HepG2 (cell line): ENCODE measurements around the gene C16orf87. TPM values are rescaled to one million over a fixed set of nuclear protein-coding genes. Genes with fewer than 3 reads are reported as not detected.

Experiments used
- EZH2 ChIP-seq: conservative IDR thresholded peaks from 2 replicates; pipeline ENCODE4 v1.6.1; 2012; ENCODE audit warnings: mild to moderate bottlenecking, low read depth, low read length, moderate library complexity
- JARID2 ChIP-seq: sonication (generic); formaldehyde crosslinking; IDR thresholded peaks from 2 replicates; pipeline ENCODE4 v1.8.1; 2023; ENCODE audit warnings: missing genetic modification reagents, inconsistent platforms; ENCODE audit not compliant: insufficient replicate concordance
- MED1 ChIP-seq: sonication (generic); formaldehyde crosslinking; IDR thresholded peaks from 2 replicates; pipeline ENCODE4 v1.4.0; 2020; ENCODE audit warnings: missing genetic modification reagents
- MTF2 ChIP-seq: sonication (generic); formaldehyde crosslinking; IDR thresholded peaks from 2 replicates; pipeline ENCODE4 v1.5.0; 2020; ENCODE audit warnings: missing genetic modification reagents, borderline replicate concordance
- NFE2L1 ChIP-seq: sonication (generic); formaldehyde crosslinking; IDR thresholded peaks from 2 replicates; pipeline ENCODE4 v1.4.0; 2020; ENCODE audit warnings: missing genetic modification reagents, mild to moderate bottlenecking, borderline replicate concordance
- NR1H2 ChIP-seq: sonication (generic); formaldehyde crosslinking; IDR thresholded peaks from 2 replicates; pipeline ENCODE4 v1.8.1; 2022; ENCODE audit warnings: low read depth, missing genetic modification reagents, borderline replicate concordance
- RAD21 ChIP-seq: fragments of 450-650 bp; formaldehyde crosslinking; IDR thresholded peaks from 2 replicates; pipeline ENCODE4 v1.5.0; 2020; ENCODE audit warnings: mild to moderate bottlenecking
- RBM22 ChIP-seq: fragments of 200-400 bp; formaldehyde crosslinking; optimal IDR thresholded peaks from 2 replicates; pipeline ENCODE3; 2017; ENCODE audit warnings: mild to moderate bottlenecking, low read length, moderate library complexity
- REXO4 ChIP-seq: sonication (generic); formaldehyde crosslinking; IDR thresholded peaks from 2 replicates; pipeline ENCODE4 v1.8.0; 2022; ENCODE audit warnings: missing genetic modification reagents, mild to moderate bottlenecking, borderline replicate concordance
- SETDB1 ChIP-seq: sonication (generic); formaldehyde crosslinking; IDR thresholded peaks from 2 replicates; pipeline ENCODE4 v1.5.1; 2020; ENCODE audit warnings: missing genetic modification reagents, mild to moderate bottlenecking, borderline replicate concordance
- SP2 ChIP-seq: sonication (generic); formaldehyde crosslinking; IDR thresholded peaks from 2 replicates; pipeline ENCODE4 v1.5.1; 2020; ENCODE audit warnings: mild to moderate bottlenecking, missing genetic modification reagents
- SRSF1 ChIP-seq: fragments of 200-400 bp; formaldehyde crosslinking; optimal IDR thresholded peaks from 2 replicates; pipeline ENCODE3; 2017; ENCODE audit warnings: mild to moderate bottlenecking, low read depth, low read length, moderate library complexity
- SUZ12 ChIP-seq: fragments of 150-350 bp; IDR thresholded peaks from 2 replicates; pipeline ENCODE4 v1.6.1; 2014; ENCODE audit warnings: low read depth, low read length
- TBX2 ChIP-seq: sonication (generic); formaldehyde crosslinking; IDR thresholded peaks from 2 replicates; pipeline ENCODE4 v1.5.0; 2020; ENCODE audit warnings: missing genetic modification reagents, mild to moderate bottlenecking, borderline replicate concordance
- ZBTB7A ChIP-seq: sonication (generic); formaldehyde crosslinking; IDR thresholded peaks from 2 replicates; pipeline ENCODE4 v1.8.0; 2022; ENCODE audit warnings: mild to moderate bottlenecking, missing genetic modification reagents
- ZKSCAN1 ChIP-seq: fragments of 150-350 bp; IDR thresholded peaks from 2 replicates; pipeline ENCODE4 v1.6.1; 2014; ENCODE audit warnings: low read length
- ZNF317 ChIP-seq: sonication (generic); formaldehyde crosslinking; IDR thresholded peaks from 2 replicates; pipeline ENCODE4 v1.5.0; 2020; ENCODE audit warnings: mild to moderate bottlenecking, missing genetic modification reagents
- ZNF543 ChIP-seq: sonication (generic); formaldehyde crosslinking; IDR thresholded peaks from 2 replicates; pipeline ENCODE4 v1.4.0; 2020; ENCODE audit warnings: mild to moderate bottlenecking, missing genetic modification reagents
- ZNF747 ChIP-seq: sonication (generic); formaldehyde crosslinking; IDR thresholded peaks from 2 replicates; pipeline ENCODE4 v1.8.1; 2023; ENCODE audit warnings: missing genetic modification reagents, mild to moderate bottlenecking, borderline replicate concordance
- ZNF879 ChIP-seq: sonication (generic); formaldehyde crosslinking; IDR thresholded peaks from 2 replicates; pipeline ENCODE4 v1.8.1; 2023; ENCODE audit warnings: missing genetic modification reagents
- polyA plus RNA-seq, 8 experiments: library from polyadenylated mRNA; depleted of rRNA in 3 of 8; stranded (reverse) in 7 of 8; unstranded in 1 of 8; fragments of >200 nt; fragmentation: Illumina TruSeq in 4 of 8; extraction: Trizol in 4 of 8; gene quantifications; 2 replicates each; pipeline versions ENCODE4 v1.2.1 to v1.2.3, GENCODE V29; 2011 to 2016; ENCODE audit warnings: low read depth in 4 of 8, missing spikeins in 1 of 8, mixed read lengths in 1 of 8; ENCODE audit not compliant: insufficient read depth in 1 of 8
- total RNA-seq, 5 experiments: library from RNA; depleted of rRNA; stranded (reverse); fragments of >200 nt; fragmentation: Illumina TruSeq; extraction: Trizol; gene quantifications; 2 replicates each; pipeline ENCODE4 v1.2.3, GENCODE V29; 2016; ENCODE audit warnings: low read depth in 1 of 5
- TF ChIP-seq, protein P1 (sequence below): sonication (generic); formaldehyde crosslinking; IDR thresholded peaks from 2 replicates; pipeline ENCODE4 v1.8.1; 2023; ENCODE audit warnings: missing genetic modification reagents, inconsistent platforms, borderline replicate concordance
- TF ChIP-seq, protein P2 (sequence below): IDR thresholded peaks from 2 replicates; pipeline ENCODE4 v1.6.1; 2016
- TF ChIP-seq, protein P3 (sequence below): sonication (generic); formaldehyde crosslinking; IDR thresholded peaks from 2 replicates; pipeline ENCODE4 v1.5.1; 2020; ENCODE audit warnings: missing genetic modification reagents, mild to moderate bottlenecking, borderline replicate concordance
- TF ChIP-seq, protein P4 (sequence below): sonication (generic); formaldehyde crosslinking; IDR thresholded peaks from 2 replicates; pipeline ENCODE4 v1.4.0; 2020; ENCODE audit warnings: low read depth, mild to moderate bottlenecking, missing genetic modification reagents
- TF ChIP-seq, protein P5 (sequence below): sonication (generic); formaldehyde crosslinking; conservative IDR thresholded peaks from 2 replicates; pipeline ENCODE4 v1.8.0; 2022; ENCODE audit warnings: low read depth, missing genetic modification reagents

Gene C16orf87
- total and polyA plus RNA-seq, 2 of the 13 experiments (the other 11 are each of a cell fraction or from before 2014, with no cell fraction given) = 8.6 to 19.5 TPM

DNA sequence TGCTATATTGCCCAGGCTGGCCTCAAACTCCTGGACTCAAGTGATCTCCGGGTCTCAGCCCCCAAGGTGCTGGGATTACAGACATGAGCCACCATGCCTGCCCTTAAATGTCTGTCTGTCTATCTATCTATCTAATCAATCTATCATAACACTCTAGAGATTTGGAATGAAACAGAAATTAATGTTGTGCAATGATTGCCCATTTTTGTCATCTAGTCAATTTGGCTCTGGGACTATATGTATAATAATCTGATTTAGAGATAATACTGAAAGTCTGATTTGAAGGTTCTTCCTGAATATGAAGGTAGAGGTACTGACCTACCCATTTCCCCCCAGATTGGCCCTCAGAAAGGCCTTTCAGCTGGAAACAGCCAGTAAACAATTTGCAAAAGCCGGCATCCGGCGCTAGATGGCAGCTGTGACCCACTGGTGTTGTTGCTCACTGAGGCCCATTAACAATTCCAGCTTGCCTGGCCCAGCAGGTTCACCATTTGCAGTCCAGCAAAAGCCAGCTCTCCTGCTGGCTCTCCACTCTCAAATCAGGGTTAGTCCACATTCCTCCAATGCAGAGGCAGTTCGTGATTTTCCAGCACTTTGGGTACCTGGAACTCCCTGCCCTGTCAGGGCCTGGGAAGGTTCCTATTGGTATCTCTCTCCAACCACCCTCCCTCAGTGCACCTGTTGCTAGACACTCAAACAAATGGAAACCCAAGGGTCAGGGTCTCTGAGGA, 22.9 kb upstream of the C16orf87 start (continued):
- no peak for TF ChIP-seq ZNF879 (CRISPR knock-in tag)
- TF ChIP-seq RBM22 = no peak
- TF ChIP-seq, protein P1, sequence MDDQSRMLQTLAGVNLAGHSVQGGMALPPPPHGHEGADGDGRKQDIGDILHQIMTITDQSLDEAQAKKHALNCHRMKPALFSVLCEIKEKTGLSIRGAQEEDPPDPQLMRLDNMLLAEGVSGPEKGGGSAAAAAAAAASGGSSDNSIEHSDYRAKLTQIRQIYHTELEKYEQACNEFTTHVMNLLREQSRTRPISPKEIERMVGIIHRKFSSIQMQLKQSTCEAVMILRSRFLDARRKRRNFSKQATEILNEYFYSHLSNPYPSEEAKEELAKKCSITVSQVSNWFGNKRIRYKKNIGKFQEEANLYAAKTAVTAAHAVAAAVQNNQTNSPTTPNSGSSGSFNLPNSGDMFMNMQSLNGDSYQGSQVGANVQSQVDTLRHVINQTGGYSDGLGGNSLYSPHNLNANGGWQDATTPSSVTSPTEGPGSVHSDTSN (CRISPR knock-in tag) = no peak
- TF ChIP-seq ZNF543 (CRISPR knock-in tag) = peak; percentile 67; the same call in 1 of the 2 replicates
- TF ChIP-seq SUZ12 = no peak
- no peak for TF ChIP-seq JARID2 (CRISPR knock-in tag)
- TF ChIP-seq, protein P2, sequence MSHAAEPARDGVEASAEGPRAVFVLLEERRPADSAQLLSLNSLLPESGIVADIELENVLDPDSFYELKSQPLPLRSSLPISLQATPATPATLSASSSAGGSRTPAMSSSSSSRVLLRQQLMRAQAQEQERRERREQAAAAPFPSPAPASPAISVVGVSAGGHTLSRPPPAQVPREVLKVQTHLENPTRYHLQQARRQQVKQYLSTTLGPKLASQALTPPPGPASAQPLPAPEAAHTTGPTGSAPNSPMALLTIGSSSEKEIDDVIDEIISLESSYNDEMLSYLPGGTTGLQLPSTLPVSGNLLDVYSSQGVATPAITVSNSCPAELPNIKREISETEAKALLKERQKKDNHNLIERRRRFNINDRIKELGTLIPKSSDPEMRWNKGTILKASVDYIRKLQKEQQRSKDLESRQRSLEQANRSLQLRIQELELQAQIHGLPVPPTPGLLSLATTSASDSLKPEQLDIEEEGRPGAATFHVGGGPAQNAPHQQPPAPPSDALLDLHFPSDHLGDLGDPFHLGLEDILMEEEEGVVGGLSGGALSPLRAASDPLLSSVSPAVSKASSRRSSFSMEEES (CRISPR knock-in tag) = no peak
- TF ChIP-seq MED1 (CRISPR knock-in tag) = peak; percentile 43; the same call in 1 of the 2 replicates
- TF ChIP-seq, protein P3, sequence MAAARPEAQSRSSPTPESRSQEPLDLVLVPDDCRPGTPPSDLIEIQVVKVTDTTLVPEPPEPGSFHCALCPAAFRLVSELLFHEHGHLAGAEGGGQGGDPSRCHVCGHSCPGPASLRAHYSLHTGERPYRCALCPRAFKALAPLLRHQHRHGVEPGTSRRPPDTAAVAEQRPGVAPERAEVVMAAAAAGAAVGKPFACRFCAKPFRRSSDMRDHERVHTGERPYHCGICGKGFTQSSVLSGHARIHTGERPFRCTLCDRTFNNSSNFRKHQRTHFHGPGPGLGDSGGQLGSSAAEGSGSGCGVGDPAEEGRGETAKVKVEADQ (CRISPR knock-in tag) = no peak
- 0 out of 2 replicates have a peak, but pooled peaks have one; percentile 29 for TF ChIP-seq ZNF317
- peak; percentile 67; the same call in 1 of the 2 replicates for TF ChIP-seq ZBTB7A (CRISPR knock-in tag)
- no peak for TF ChIP-seq NFE2L1 (CRISPR knock-in tag)
- TF ChIP-seq SRSF1 = no peak
- TF ChIP-seq TBX2 = peak; percentile 66; the same call in 1 of the 2 replicates
- TF ChIP-seq SETDB1 (CRISPR knock-in tag) = no peak
- TF ChIP-seq ZKSCAN1 = no peak
- TF ChIP-seq MTF2 (CRISPR knock-in tag) = no peak
- TF ChIP-seq RAD21 (CRISPR knock-in tag) = peak; percentile 99
- TF ChIP-seq, protein P4, sequence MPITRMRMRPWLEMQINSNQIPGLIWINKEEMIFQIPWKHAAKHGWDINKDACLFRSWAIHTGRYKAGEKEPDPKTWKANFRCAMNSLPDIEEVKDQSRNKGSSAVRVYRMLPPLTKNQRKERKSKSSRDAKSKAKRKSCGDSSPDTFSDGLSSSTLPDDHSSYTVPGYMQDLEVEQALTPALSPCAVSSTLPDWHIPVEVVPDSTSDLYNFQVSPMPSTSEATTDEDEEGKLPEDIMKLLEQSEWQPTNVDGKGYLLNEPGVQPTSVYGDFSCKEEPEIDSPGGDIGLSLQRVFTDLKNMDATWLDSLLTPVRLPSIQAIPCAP (CRISPR knock-in tag) = no peak
- TF ChIP-seq SP2 = no peak
- TF ChIP-seq NR1H2 = no peak
- TF ChIP-seq, protein P5, sequence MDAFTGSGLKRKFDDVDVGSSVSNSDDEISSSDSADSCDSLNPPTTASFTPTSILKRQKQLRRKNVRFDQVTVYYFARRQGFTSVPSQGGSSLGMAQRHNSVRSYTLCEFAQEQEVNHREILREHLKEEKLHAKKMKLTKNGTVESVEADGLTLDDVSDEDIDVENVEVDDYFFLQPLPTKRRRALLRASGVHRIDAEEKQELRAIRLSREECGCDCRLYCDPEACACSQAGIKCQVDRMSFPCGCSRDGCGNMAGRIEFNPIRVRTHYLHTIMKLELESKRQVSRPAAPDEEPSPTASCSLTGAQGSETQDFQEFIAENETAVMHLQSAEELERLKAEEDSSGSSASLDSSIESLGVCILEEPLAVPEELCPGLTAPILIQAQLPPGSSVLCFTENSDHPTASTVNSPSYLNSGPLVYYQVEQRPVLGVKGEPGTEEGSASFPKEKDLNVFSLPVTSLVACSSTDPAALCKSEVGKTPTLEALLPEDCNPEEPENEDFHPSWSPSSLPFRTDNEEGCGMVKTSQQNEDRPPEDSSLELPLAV (CRISPR knock-in tag) = no peak
- TF ChIP-seq REXO4 = no peak
- no peak for TF ChIP-seq EZH2
- TF ChIP-seq ZNF747 (CRISPR knock-in tag) = no peak
